NCI-H69 (cell line): ENCODE measurements around the gene BRWD1.

Experiments used
- DNase-seq: peaks from one replicate; lab custom pipeline; 2025; lab: John Stamatoyannopoulos, UW

Gene BRWD1

GRCh38 chr21:39197448-39198233 is 115.8 kb downstream of the BRWD1 start:
- DNase-seq = no peak

GRCh38 chr21:39196838-39197237 is 116.6 kb downstream of the BRWD1 start:
- no peak for DNase-seq

GRCh38 chr21:39196310-39196709 is 117.1 kb downstream of the BRWD1 start:
- DNase-seq = no peak

- no peak for DNase-seq
Observed at GRCh38 chr21:39193380-39193779, 120.1 kb downstream of the BRWD1 start.

GRCh38 chr21:39189857-39190604 is 123.4 kb downstream of the BRWD1 start:
- DNase-seq = no peak

- DNase-seq = no peak
Observed at GRCh38 chr21:39188521-39189139, 124.8 kb downstream of the BRWD1 start.

GRCh38 chr21:39187141-39187540 is 126.3 kb downstream of the BRWD1 start:
- DNase-seq = no peak

- peak; percentile 51 for DNase-seq
Observed at GRCh38 chr21:39186676-39187075, 126.8 kb downstream of the BRWD1 start.

- DNase-seq = no peak
Observed at GRCh38 chr21:39185157-39185556, 128.3 kb downstream of the BRWD1 start.

- DNase-seq = peak; percentile 49
Observed at GRCh38 chr21:39184050-39184980, 129.1 kb downstream of the BRWD1 start.

- peak; percentile 98 for DNase-seq
Observed at GRCh38 chr21:39183272-39184049, 130.0 kb downstream of the BRWD1 start, which contains the start of gene PSMG1. TSS of gene PSMG1 (minus strand) at chr21:39183451. CDS start at chr21:39183385, 66 bp downstream.

- DNase-seq = peak; percentile 45
Observed at GRCh38 chr21:39182484-39183271, 130.8 kb downstream of the BRWD1 start.

GRCh38 chr21:39182016-39182415 is 131.4 kb downstream of the BRWD1 start:
- peak; percentile 39 for DNase-seq

GRCh38 chr21:39181205-39181818 is 132.1 kb downstream of the BRWD1 start:
- no peak for DNase-seq

- DNase-seq = no peak
Observed at GRCh38 chr21:39180429-39181019, 132.9 kb downstream of the BRWD1 start.

- no peak for DNase-seq
Observed at GRCh38 chr21:39178421-39178820, 135.0 kb downstream of the BRWD1 start.

- DNase-seq = peak; percentile 14
Observed at GRCh38 chr21:39176271-39176709, 137.1 kb downstream of the BRWD1 start.

GRCh38 chr21:39175665-39176064 is 137.8 kb downstream of the BRWD1 start:
- DNase-seq = no peak

GRCh38 chr21:39175154-39175553 is 138.3 kb downstream of the BRWD1 start:
- peak; percentile 11 for DNase-seq
